AG04450 (cell line): ENCODE measurements around the gene ZNF70. TPM values are rescaled to one million over a fixed set of nuclear protein-coding genes. Genes with fewer than 3 reads are reported as not detected.
"Not testable (repeated sequence)": the region's sequence is repeated elsewhere in the genome, so short reads cannot be mapped to it uniquely, and the experiment has no call there.

Experiments
- CTCF ChIA-PET: fragments of 300-600, 350-600 bp; formaldehyde crosslinking; extraction: SDS; loops from one replicate; lab custom pipeline; 2022; ENCODE audit warnings: antibody characterized with exemption, inconsistent platforms; lab: Charles Lee
- POLR2A ChIA-PET: fragments of 350-600 bp; formaldehyde crosslinking; extraction: SDS; loops from one replicate; lab custom pipeline; 2021; ENCODE audit warnings: antibody characterized with exemption, inconsistent platforms; lab: Yijun Ruan, JAX
- DNase-seq: peaks from one replicate; pipeline ENCODE4 v3.0.0-alpha.2; 2011; ENCODE audit warnings: low read depth, low spot score
- H3K27ac ChIP-seq: one replicate; pipeline ENCODE4 v1.5.1; 2012; ENCODE audit warnings: low read depth, low read length, control low read depth
- H3K27me3 ChIP-seq: one replicate; pipeline ENCODE4 v1.6.0; 2012; ENCODE audit warnings: low read length; ENCODE audit not compliant: control insufficient read depth, insufficient read depth
- H3K4me3 ChIP-seq: 2 replicates; pipeline ENCODE4 v1.5.1; 2011; ENCODE audit warnings: mild to moderate bottlenecking, low read depth, low read length, control low read depth
- H3K9me3 ChIP-seq: 2 replicates; pipeline ENCODE4 v1.5.1; 2012; ENCODE audit warnings: low read length; ENCODE audit not compliant: control insufficient read depth, insufficient read depth
- polyA plus RNA-seq: library from polyadenylated mRNA; depleted of rRNA; stranded (reverse); fragments of >200 nt; gene quantifications from 2 replicates; pipeline ENCODE4 v1.2.3, GENCODE V29; 2011
- TF ChIP-seq, protein P1 (sequence below): IDR thresholded peaks from 2 replicates; pipeline ENCODE4 v1.5.1; 2011; ENCODE audit warnings: low read depth, low read length, control low read depth, inconsistent platforms

ZNF70 gene
- polyA plus RNA-seq, 1 experiment: 1.6 TPM

DNA sequence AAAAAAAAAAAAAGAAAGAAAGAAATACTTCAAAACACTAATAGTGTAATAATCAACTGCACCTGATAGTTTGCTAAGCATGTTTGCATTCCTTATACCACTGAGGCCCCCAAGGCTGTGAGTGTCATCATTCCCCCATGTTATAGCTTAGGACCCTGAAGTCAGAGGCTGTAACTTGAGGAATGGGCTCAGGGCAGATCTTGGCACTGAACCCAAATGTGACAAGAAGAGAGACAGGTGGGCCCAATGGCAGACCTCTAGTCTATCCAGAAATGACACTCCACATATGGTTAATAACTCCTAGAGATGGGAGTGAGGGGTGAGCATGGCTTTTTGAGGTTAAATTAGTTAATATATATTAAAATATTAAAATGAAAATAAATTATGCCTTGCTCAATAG is 13.2 kb downstream of the ZNF70 start:
- ChIA-PET CTCF (no interaction called here), POLR2A (interaction anchor here (0.6 to 0.7 kb wide), 2 partner anchors 49 to 63 kb away, joined by 5 to 6 read pairs; partner anchors contain the start of gene SMARCB1)
- TF ChIP-seq, protein P1, sequence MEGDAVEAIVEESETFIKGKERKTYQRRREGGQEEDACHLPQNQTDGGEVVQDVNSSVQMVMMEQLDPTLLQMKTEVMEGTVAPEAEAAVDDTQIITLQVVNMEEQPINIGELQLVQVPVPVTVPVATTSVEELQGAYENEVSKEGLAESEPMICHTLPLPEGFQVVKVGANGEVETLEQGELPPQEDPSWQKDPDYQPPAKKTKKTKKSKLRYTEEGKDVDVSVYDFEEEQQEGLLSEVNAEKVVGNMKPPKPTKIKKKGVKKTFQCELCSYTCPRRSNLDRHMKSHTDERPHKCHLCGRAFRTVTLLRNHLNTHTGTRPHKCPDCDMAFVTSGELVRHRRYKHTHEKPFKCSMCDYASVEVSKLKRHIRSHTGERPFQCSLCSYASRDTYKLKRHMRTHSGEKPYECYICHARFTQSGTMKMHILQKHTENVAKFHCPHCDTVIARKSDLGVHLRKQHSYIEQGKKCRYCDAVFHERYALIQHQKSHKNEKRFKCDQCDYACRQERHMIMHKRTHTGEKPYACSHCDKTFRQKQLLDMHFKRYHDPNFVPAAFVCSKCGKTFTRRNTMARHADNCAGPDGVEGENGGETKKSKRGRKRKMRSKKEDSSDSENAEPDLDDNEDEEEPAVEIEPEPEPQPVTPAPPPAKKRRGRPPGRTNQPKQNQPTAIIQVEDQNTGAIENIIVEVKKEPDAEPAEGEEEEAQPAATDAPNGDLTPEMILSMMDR: no peak
- Histone ChIP-seq H3K4me3 (no peak overlapping the region), H3K27me3 (no peaks in the 10 kb centered on the region), H3K27ac (no peak overlapping the region), H3K9me3 (no peaks in the 10 kb centered on the region)
- DNase-seq: no peak

DNA sequence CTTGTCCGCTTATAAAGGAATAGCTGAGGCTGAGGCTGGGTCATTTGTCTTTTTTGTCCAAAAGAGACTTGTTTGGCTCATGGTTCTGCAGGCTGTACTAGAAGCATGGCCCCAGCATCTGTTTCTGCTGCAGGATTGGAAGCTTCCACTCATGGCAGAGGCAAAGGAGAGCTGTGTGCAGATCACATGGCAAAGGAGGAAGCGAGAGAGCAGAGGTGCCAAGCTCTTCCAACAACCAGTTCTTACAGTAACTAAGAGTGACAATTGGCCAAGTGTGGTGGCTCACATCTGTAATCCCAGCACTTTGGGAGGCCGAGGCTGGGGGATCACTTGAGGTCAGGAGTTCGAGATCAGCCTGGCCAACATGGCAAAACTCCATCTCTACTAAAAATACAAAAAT is 22.8 kb downstream of the ZNF70 start:
- H3K9me3 ChIP-seq, H3K27ac ChIP-seq, H3K27me3 ChIP-seq, POLR2A ChIA-PET, H3K4me3 ChIP-seq, DNase-seq, CTCF ChIA-PET: not testable (repeated sequence)

DNA sequence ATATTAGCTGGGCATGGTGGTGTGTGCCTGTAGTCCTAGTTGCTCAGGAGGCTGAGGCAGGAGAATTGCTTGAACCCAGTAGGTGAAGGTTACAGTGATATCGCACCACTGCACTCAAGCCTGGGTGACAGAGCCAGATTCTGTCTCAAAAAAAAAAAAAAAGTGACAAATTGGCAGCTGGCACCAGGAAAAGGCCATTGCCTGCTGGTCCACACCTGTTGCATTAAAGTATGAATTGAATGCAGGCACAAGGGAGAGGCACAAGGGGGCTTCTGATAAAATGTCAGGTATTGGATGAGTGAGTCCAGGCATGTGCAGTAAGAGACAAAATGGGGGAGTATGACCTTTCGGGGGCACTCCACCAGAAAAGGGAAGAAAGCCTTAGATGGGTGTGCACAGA is 28.2 kb downstream of the ZNF70 start:
- CTCF ChIA-PET: no interaction called here
- DNase-seq: no peak
- POLR2A ChIA-PET: interaction anchor here (0.6 kb wide), 1 partner anchor 8 kb away, joined by 5 read pairs; no protein-coding TSS in a partner anchor
- H3K9me3 ChIP-seq: no peaks in the 10 kb centered on the region; the same call in 1 of the 2 replicates
- no peak overlapping the region for H3K4me3 ChIP-seq
- TF ChIP-seq, protein P1: no peak
- H3K27me3 ChIP-seq: no peaks in the 10 kb centered on the region
- H3K27ac ChIP-seq: no peak overlapping the region

- no peak for DNase-seq
- H3K9me3 ChIP-seq: no peaks in the 10 kb centered on the region; the same call in 1 of the 2 replicates
- ChIA-PET POLR2A (no interaction called here), CTCF (interaction anchor here (1.3 kb wide), 1 partner anchor 12 kb away, joined by 8 read pairs; no protein-coding TSS in a partner anchor)
- no peaks in the 10 kb centered on the region for H3K27me3 ChIP-seq
- H3K4me3 ChIP-seq: no peak overlapping the region
- H3K27ac ChIP-seq: no peak overlapping the region
- TF ChIP-seq, protein P1: no peak
Observed at GRCh38 chr22:23722160-23722559, 28.8 kb downstream of the ZNF70 start.

DNA sequence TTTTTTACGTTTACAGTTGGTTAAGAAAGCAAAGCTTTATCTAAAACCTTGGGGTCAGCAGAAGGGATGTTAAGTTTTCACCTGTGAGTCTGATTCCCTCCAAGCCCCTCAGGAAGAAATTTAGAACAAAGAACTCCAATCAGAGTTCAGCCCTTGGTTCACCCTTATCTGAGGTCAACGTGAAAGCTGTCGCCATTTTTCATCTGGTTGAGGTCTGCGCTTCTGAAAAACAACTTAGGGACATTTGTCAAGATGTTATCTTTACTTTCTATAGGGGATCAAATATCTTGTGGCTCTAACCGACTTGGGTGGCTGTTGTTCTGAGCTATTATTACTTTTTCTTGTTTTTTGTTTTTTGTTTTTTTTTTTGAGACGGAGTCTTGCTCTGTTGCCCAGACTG is 30.1 kb downstream of the ZNF70 start:
- ChIA-PET CTCF (interaction anchor here (1.3 kb wide), 1 partner anchor 13 kb away, joined by 8 read pairs; no protein-coding TSS in a partner anchor), POLR2A (interaction anchor here (0.6 kb wide), 1 partner anchor 310 kb away, joined by 3 read pairs; no protein-coding TSS in a partner anchor)
- TF ChIP-seq, protein P1: no peak

More for the DNA sequence above, 30.1 kb downstream of the ZNF70 start:
- no peak for DNase-seq
- H3K27me3 ChIP-seq: no peaks in the 10 kb centered on the region
- no peak overlapping the region for H3K4me3 ChIP-seq
- H3K9me3 ChIP-seq: no peaks in the 10 kb centered on the region; the same call in 1 of the 2 replicates
- no peak overlapping the region for H3K27ac ChIP-seq
